ENCODE measurements around the gene KIAA1755. TPM values are rescaled to one million over a fixed set of nuclear protein-coding genes. Genes with fewer than 3 reads are reported as not detected.
A peak's percentile ranks its signal among the peaks of the same experiment; 100 is the strongest.

KIAA1755 gene
- total RNA-seq, 4 donors from 2014 or later: 12.0 to 36.3 (median 23.1) TPM

GRCh38 chr20:38165966-38166702, 94.4 kb downstream of the KIAA1755 start:
- no peak for TF ChIP-seq EP300 (IDR thresholded peaks at IDR 0.05)
- TF ChIP-seq POLR2A (IDR thresholded peaks at IDR 0.05): no peak
- no peak for TF ChIP-seq CTCF (IDR thresholded peaks at IDR 0.05)
- no peak overlapping the region for H3K27ac ChIP-seq
- no peaks in the 10 kb centered on the region for H3K27me3 ChIP-seq

DNA sequence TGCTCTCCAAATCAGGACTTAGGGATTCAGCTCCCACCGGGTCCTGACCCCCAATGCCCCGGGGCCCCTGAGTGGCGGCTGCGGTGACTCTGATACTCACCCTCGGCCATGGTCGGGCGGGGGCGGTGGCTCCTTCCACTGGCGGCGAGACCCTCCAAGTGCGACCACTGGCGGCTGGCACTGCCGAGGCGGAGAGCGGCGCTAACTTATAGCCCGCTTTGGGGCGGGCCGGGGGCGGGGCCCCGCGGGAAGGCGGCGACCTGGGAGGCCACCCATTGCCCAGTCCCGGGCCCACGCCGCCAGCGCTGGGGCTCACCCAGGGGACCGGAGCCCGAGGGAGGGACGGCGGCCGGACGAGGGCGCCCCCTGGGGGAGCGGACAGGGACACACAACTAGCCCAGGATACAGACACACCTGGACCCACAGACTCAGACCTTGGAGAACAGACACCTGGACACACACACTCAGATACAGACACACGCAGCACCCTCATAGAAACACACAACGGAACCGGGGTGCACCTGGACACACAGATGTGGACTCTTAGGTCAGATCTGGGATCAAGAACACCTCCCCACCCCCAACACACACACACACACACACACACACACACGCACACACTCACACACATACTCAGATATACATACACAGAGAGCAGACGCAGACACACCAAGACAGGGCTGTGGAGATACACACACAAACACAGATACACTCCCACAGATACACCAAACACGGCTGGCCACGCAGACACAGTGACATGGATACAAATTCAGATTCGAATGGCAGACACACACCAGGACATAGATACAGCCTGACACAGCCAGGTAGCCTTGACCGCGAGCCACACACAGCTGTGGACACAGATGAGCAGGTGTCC, 95.2 kb downstream of the KIAA1755 start, which contains the start of gene TGM2:
TSS of gene TGM2 (minus strand) at position 182 of the 877 bp plus-strand sequence. CDS start at position 110, 72 bp downstream.
- H3K36me3 ChIP-seq: no peaks in the 10 kb centered on the region
- TF ChIP-seq CTCF (IDR thresholded peaks at IDR 0.05) (peak; percentile 78 to 90 (median 79)), POLR2A (IDR thresholded peaks at IDR 0.05) (no peak)
- peak within 1 kb of the TSS in 2 of 4 donors; percentile 18 to 27 for H3K27ac ChIP-seq
- WGBS, 2 donors: 15 to 22% methylated on average over 31 to 40 of the region's 46 CpGs
- peaks cover 0 to 36% (median 3%) of the 10 kb centered on the region in 4 donors for H3K4me1 ChIP-seq
- no peaks in the 10 kb centered on the region for H3K9me3 ChIP-seq
- no peak for DNase-seq (ENCODE audit: low spot score in 2 of 2)
- no peaks in the 10 kb centered on the region for H3K27me3 ChIP-seq
- peak within 1 kb of the TSS; percentile 13 to 46 (median 32) for H3K4me3 ChIP-seq

More at GRCh38 chr20:38165966-38166702, 94.4 kb downstream of the KIAA1755 start:
- WGBS, 2 donors: 55 to 63% methylated on average over 11 of the region's 11 CpGs
- H3K36me3 ChIP-seq: no peaks in the 10 kb centered on the region
- DNase-seq (ENCODE audit: low spot score in 2 of 2): no peak
- no peaks in the 10 kb centered on the region for H3K9me3 ChIP-seq
- no peak overlapping the region for H3K4me3 ChIP-seq
- H3K4me1 ChIP-seq: peaks cover 0 to 38% (median 3%) of the 10 kb centered on the region in 4 donors

DNA sequence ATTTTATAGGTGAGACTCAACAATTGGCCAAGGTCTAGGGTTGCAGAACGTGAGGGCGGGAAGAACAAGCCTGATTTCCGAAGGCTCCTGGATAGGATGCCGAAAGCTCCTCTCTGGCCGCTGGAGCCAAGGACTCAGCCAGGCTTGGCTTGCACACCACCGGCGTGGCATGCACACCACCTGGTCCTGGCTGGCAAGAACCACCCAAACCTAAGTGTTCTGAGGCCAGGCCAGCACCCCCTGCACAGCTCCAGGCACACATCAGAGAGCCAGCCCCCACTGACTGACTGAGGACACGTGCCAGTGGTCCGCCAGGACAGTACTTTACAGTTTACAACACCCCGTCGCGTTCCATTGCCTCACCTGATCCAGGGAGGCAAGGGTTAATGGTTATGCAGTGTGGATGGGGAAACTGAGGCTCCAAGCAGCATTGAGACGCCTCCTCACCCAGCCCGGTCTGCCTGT, 95.9 kb downstream of the KIAA1755 start:
- WGBS, 2 donors: 68 to 76% methylated on average over 9 to 14 of the region's 14 CpGs
- no peak for DNase-seq (ENCODE audit: low spot score in 2 of 2)
- peak overlapping the region in 2 of 4 donors; percentile 18 to 27 for H3K27ac ChIP-seq
- peak overlapping the region; percentile 13 to 46 (median 32) for H3K4me3 ChIP-seq
- TF ChIP-seq CTCF (IDR thresholded peaks at IDR 0.05) (no peak), EP300 (IDR thresholded peaks at IDR 0.05) (no peak), POLR2A (IDR thresholded peaks at IDR 0.05) (no peak)
- H3K36me3 ChIP-seq: no peaks in the 10 kb centered on the region
- H3K27me3 ChIP-seq: no peaks in the 10 kb centered on the region
- no peaks in the 10 kb centered on the region for H3K9me3 ChIP-seq
- H3K4me1 ChIP-seq: peaks cover 0 to 36% (median 3%) of the 10 kb centered on the region in 4 donors

DNA sequence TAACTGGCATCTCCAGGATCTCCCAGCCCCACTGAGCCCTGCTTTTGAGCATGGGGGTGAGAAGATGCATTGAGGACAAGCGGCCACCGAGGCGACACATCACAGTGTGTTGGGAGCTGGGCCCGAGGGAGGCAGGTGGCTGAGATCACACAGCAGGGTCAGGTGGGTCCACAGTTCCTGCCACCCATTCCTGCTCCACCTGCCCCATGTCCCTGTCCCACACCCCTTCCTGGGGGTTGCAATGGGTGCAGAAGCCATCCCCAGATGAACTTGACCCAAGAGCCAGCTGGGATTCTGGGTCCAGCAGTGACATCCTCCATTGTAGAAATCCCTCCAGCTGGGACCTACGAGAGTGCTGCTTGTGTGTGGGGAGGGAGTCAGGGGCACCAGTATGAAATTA, 96.5 kb downstream of the KIAA1755 start:
- Histone ChIP-seq H3K27me3 (no peaks in the 10 kb centered on the region), H3K4me3 (peak overlapping the region in 2 of 4 donors; percentile 13 to 46), H3K36me3 (no peaks in the 10 kb centered on the region), H3K27ac (peak overlapping the region in 1 of 4 donors; percentile 0), H3K9me3 (no peaks in the 10 kb centered on the region), H3K4me1 (peaks cover 0 to 34% (median 3%) of the 10 kb centered on the region in 4 donors)
- DNase-seq (ENCODE audit: low spot score in 2 of 2): no peak
- WGBS, 2 donors: 86 to 92% methylated on average over 5 of the region's 5 CpGs
- no peak for TF ChIP-seq EP300 (IDR thresholded peaks at IDR 0.05)
- TF ChIP-seq POLR2A (IDR thresholded peaks at IDR 0.05): no peak
- no peak for TF ChIP-seq CTCF (IDR thresholded peaks at IDR 0.05)

Data from tibial nerve (tissue), 4 donors.